H1 (cell line): Measurements from ENCODE around the gene PRSS50. TPM values are rescaled to one million over a fixed set of nuclear protein-coding genes. Genes with fewer than 3 reads are reported as not detected.

ENCODE experiments used
- CTCF ChIA-PET: fragments of 300-600 bp; sonication (Branson Sonifier 250); formaldehyde crosslinking; loops from one replicate; lab custom pipeline; 2021; ENCODE audit not compliant: partially characterized antibody; lab: Charles Lee
- POLR2A ChIA-PET: fragments of 300-600 bp; sonication (Branson Sonifier 250); formaldehyde crosslinking; loops from one replicate; lab custom pipeline; 2021; ENCODE audit warnings: inconsistent platforms; ENCODE audit not compliant: partially characterized antibody; lab: Charles Lee
- DNase-seq, 2 experiments: peaks; one replicate each; pipeline versions ENCODE4 v3.0.0 to v3.0.0-alpha.2; 2010 to 2022; ENCODE audit warnings: low spot score in 2 of 2, low read depth in 1 of 2, mixed read lengths in 1 of 2
- FAIRE-seq: peaks from 2 replicates; lab custom pipeline; 2011; peaks lifted over from hg19 to GRCh38; lab: Jason Lieb, UNC
- H2AFZ ChIP-seq: 2 replicates; pipeline ENCODE4 v1.8.1; 2012; ENCODE audit warnings: low read length, inconsistent platforms
- H2AK5ac ChIP-seq: 2 replicates; pipeline ENCODE4 v1.6.1; 2013; ENCODE audit warnings: low read depth, low read length
- H2BK120ac ChIP-seq: replicated peaks from 2 replicates; pipeline ENCODE3; 2013; ENCODE audit warnings: low read depth, low read length, inconsistent platforms
- H2BK12ac ChIP-seq: 2 replicates; pipeline ENCODE4 v1.6.1; 2013; ENCODE audit warnings: low read depth, low read length
- H2BK15ac ChIP-seq: 2 replicates; pipeline ENCODE4 v1.6.1; 2013; ENCODE audit warnings: low read length
- H2BK20ac ChIP-seq: 2 replicates; pipeline ENCODE4 v1.6.1; 2013; ENCODE audit warnings: low read length
- H2BK5ac ChIP-seq: 2 replicates; pipeline ENCODE4 v1.6.1; 2013; ENCODE audit warnings: low read depth, low read length
- H3K14ac ChIP-seq: 2 replicates; pipeline ENCODE4 v1.6.1; 2013; ENCODE audit warnings: inconsistent platforms; ENCODE audit not compliant: insufficient read length
- H3K18ac ChIP-seq: 2 replicates; pipeline ENCODE4 v1.6.1; 2013; ENCODE audit warnings: low read length; ENCODE audit errors: extremely low read depth
- H3K23ac ChIP-seq: 2 replicates; pipeline ENCODE4 v1.6.1; 2013; ENCODE audit warnings: inconsistent platforms; ENCODE audit not compliant: insufficient read length
- H3K23me2 ChIP-seq: 2 replicates; pipeline ENCODE4 v1.6.1; 2013; ENCODE audit warnings: low read depth, low read length
- H3K27ac ChIP-seq: 2 replicates; pipeline ENCODE4 v1.6.1; 2011; ENCODE audit warnings: low read depth, low read length, inconsistent platforms
- H3K27me3 ChIP-seq, 4 experiments: replicated peaks in 1 of 4; 1 replicate in 1 of 4; 2 replicates in 3 of 4; pipeline versions ENCODE4 v1.6.1 to v1.8.1; 2011 to 2013; ENCODE audit warnings: low read length in 3 of 4, mild to moderate bottlenecking in 3 of 4, inconsistent platforms in 2 of 4, mixed read lengths in 2 of 4, moderate library complexity in 1 of 4; ENCODE audit not compliant: control insufficient read depth in 3 of 4, insufficient read depth in 3 of 4; ENCODE audit errors: extremely low read depth in 1 of 4
- H3K36me3 ChIP-seq, 4 experiments: 2 replicates each; pipeline versions ENCODE4 v1.6.1 to v1.8.1; 2011 to 2013; ENCODE audit warnings: mild to moderate bottlenecking in 4 of 4, low read length in 3 of 4, moderate library complexity in 2 of 4, control low read depth in 1 of 4, inconsistent platforms in 1 of 4; ENCODE audit not compliant: insufficient read depth in 4 of 4, control insufficient read depth in 2 of 4
- H3K4ac ChIP-seq: replicated peaks from 2 replicates; pipeline ENCODE3; 2013; ENCODE audit warnings: low read length, low read depth, mixed read lengths, inconsistent platforms; ENCODE audit not compliant: insufficient read length
- H3K4me1 ChIP-seq, 4 experiments: replicated peaks in 1 of 4; 1 replicate in 1 of 4; 2 replicates in 3 of 4; pipeline versions ENCODE4 v1.6.1 to v1.8.1; 2011 to 2013; ENCODE audit warnings: low read length in 3 of 4, inconsistent platforms in 2 of 4, mixed read lengths in 1 of 4; ENCODE audit not compliant: insufficient read depth in 4 of 4, control insufficient read depth in 3 of 4
- H3K4me2 ChIP-seq, 2 experiments: 2 replicates each; pipeline versions ENCODE4 v1.6.1 to v1.8.1; 2011 to 2013; ENCODE audit warnings: low read depth in 2 of 2, low read length in 2 of 2, control low read depth in 1 of 2, inconsistent platforms in 1 of 2, mild to moderate bottlenecking in 1 of 2; ENCODE audit not compliant: insufficient read depth in 1 of 2
- H3K4me3 ChIP-seq, 4 experiments: fragments of 200-600, 300-600 bp in 1 of 4; sonication (generic), shearing (Covaris generic), sonication (Bioruptor Twin) in 1 of 4; 2 replicates each; pipeline versions ENCODE4 v1.5.1 to v1.8.1; 2011 to 2016; ENCODE audit warnings: low read length in 4 of 4, low read depth in 3 of 4, control low read depth in 2 of 4, inconsistent platforms in 2 of 4, mild to moderate bottlenecking in 2 of 4, mixed read lengths in 1 of 4, moderate library complexity in 1 of 4; ENCODE audit not compliant: insufficient read depth in 2 of 4; ENCODE audit errors: extremely low read depth in 1 of 4
- H3K56ac ChIP-seq: replicated peaks from 2 replicates; pipeline ENCODE3; 2013; ENCODE audit warnings: low read depth, mild to moderate bottlenecking, mixed read lengths, low read length, inconsistent platforms; ENCODE audit not compliant: insufficient read length
- H3K79me1 ChIP-seq: 2 replicates; pipeline ENCODE4 v1.6.1; 2013; ENCODE audit warnings: low read depth, low read length, control low read depth
- H3K79me2 ChIP-seq, 2 experiments: 2 replicates each; pipeline versions ENCODE4 v1.6.1 to v1.8.1; 2012 to 2013; ENCODE audit warnings: low read length in 2 of 2, mild to moderate bottlenecking in 2 of 2, inconsistent platforms in 1 of 2; ENCODE audit not compliant: insufficient read depth in 2 of 2, control insufficient read depth in 1 of 2
- H3K9ac ChIP-seq, 4 experiments: replicated peaks in 1 of 4; 1 replicate in 1 of 4; 2 replicates in 3 of 4; pipeline versions ENCODE4 v1.6.1 to v1.8.1; 2011 to 2013; ENCODE audit warnings: low read depth in 3 of 4, low read length in 3 of 4, control low read depth in 2 of 4, mild to moderate bottlenecking in 2 of 4, moderate library complexity in 2 of 4, inconsistent platforms in 1 of 4; ENCODE audit errors: extremely low read depth in 1 of 4
- H3K9me3 ChIP-seq, 2 experiments: 2 replicates each; pipeline versions ENCODE4 v1.6.1 to v1.8.1; 2012 to 2013; ENCODE audit warnings: mild to moderate bottlenecking in 2 of 2, moderate library complexity in 2 of 2, control low read depth in 1 of 2, inconsistent platforms in 1 of 2, low read depth in 1 of 2, low read length in 1 of 2, mixed read lengths in 1 of 2; ENCODE audit not compliant: insufficient read depth in 2 of 2
- H4K20me1 ChIP-seq, 2 experiments: replicated peaks in 1 of 2; 2 replicates each; pipeline versions ENCODE3 to v1.8.1; 2011 to 2013; ENCODE audit warnings: inconsistent platforms in 2 of 2, low read length in 2 of 2, mild to moderate bottlenecking in 1 of 2; ENCODE audit not compliant: insufficient read depth in 2 of 2, control insufficient read depth in 1 of 2
- H4K5ac ChIP-seq: 2 replicates; pipeline ENCODE4 v1.6.1; 2013; ENCODE audit warnings: low read length, low read depth, mixed read lengths, inconsistent platforms; ENCODE audit not compliant: insufficient read length
- H4K8ac ChIP-seq: 2 replicates; pipeline ENCODE4 v1.8.0; 2013; ENCODE audit warnings: mild to moderate bottlenecking, moderate library complexity, low read length, inconsistent platforms; ENCODE audit not compliant: insufficient read depth; ENCODE audit errors: extremely low read depth
- H4K91ac ChIP-seq: replicated peaks from 2 replicates; pipeline ENCODE3; 2013; ENCODE audit warnings: low read length, mixed read lengths, inconsistent platforms; ENCODE audit not compliant: insufficient read length
- BACH1 ChIP-seq: IDR thresholded peaks from 2 replicates; pipeline ENCODE4 v1.6.1; 2012; ENCODE audit warnings: low read length, improper control_type of control experiment
- BRCA1 ChIP-seq: IDR thresholded peaks from 2 replicates; pipeline ENCODE4 v1.6.1; 2012; ENCODE audit warnings: low read depth, low read length, improper control_type of control experiment
- CBX5 ChIP-seq: fragments of 300-800, 300-1000 bp; sonication (generic); IDR thresholded peaks from 2 replicates; pipeline ENCODE4 v1.7.1; 2016; ENCODE audit warnings: antibody characterized with exemption, low read length, low read depth
- CTBP2 ChIP-seq: IDR thresholded peaks from 2 replicates; pipeline ENCODE4 v1.7.0; 2011; ENCODE audit warnings: borderline replicate concordance, mild to moderate bottlenecking, moderate library complexity, mixed read lengths, low read length; ENCODE audit not compliant: insufficient read depth, insufficient read length
- FOSL1 ChIP-seq: IDR thresholded peaks from 2 replicates; pipeline ENCODE4 v1.6.1; 2011; ENCODE audit warnings: mild to moderate bottlenecking, low read depth, low read length, moderate library complexity; ENCODE audit not compliant: insufficient read depth
- KDM1A ChIP-seq: fragments of 200-600, 300-600 bp; sonication (generic); IDR thresholded peaks from 2 replicates; pipeline ENCODE4 v1.7.1; 2016; ENCODE audit warnings: mild to moderate bottlenecking, low read length, borderline replicate concordance
- PHF8 ChIP-seq: fragments of 200-600 bp; sonication (generic); conservative IDR thresholded peaks from 2 replicates; pipeline ENCODE4 v1.7.1; 2012; ENCODE audit warnings: low read depth, mild to moderate bottlenecking, inconsistent platforms, low read length, moderate library complexity
- RBBP5 ChIP-seq: IDR thresholded peaks from 2 replicates; pipeline ENCODE4 v1.7.1; 2012; ENCODE audit warnings: low read depth, mild to moderate bottlenecking, inconsistent platforms, low read length, moderate library complexity, borderline replicate concordance
- WGBS, 2 experiments: shearing (Covaris generic) in 1 of 2; methylation state at CpG; one replicate each; pipeline versions ENCODE4 v1.1.6 to v1.1.7; 2013 to 2015; ENCODE audit warnings: low lambda C conversion rate in 2 of 2, mixed read lengths in 2 of 2, inconsistent platforms in 1 of 2, low coverage in 1 of 2, missing lambda C conversion rate in 1 of 2; ENCODE audit not compliant: insufficient replicate concordance in 2 of 2, insufficient coverage in 1 of 2, insufficient read length in 1 of 2; ENCODE audit errors: extremely low coverage in 1 of 2, missing lambda C conversion rate in 1 of 2; 5-methylcytosine and 5-hydroxymethylcytosine counted together
- polyA plus RNA-seq, 7 experiments: library from polyadenylated mRNA; depleted of rRNA in 3 of 7; stranded (reverse) in 5 of 7; unstranded in 2 of 7; fragments of >200 nt in 5 of 7; fragments of 200-250 nt in 2 of 7; gene quantifications; 1 replicate in 5 of 7; 2 replicates in 1 of 7; 4 replicates in 1 of 7; pipeline versions ENCODE4 v1.2.1 to v1.2.3, GENCODE V29; 2011 to 2013; ENCODE audit warnings: missing spikeins in 2 of 7, mixed read lengths in 2 of 7
- total RNA-seq: library from RNA; stranded (reverse); fragmentation: NEBNext Ultra II Directional; extraction: Animal tissue kit (Norgen Biotek cat#: 25700); gene quantifications from 2 replicates; pipeline ENCODE4 v1.2.1, GENCODE V29; 2021
- TF ChIP-seq, protein P1 (sequence below): IDR thresholded peaks from 2 replicates; pipeline ENCODE4 v1.6.1; 2012; ENCODE audit warnings: inconsistent platforms

The PRSS50 gene
- total and polyA plus RNA-seq, 2 of the 8 experiments (the other 6 are each of a cell fraction or from before 2014, with no cell fraction given) = 0.47 to 0.71 TPM

DNA sequence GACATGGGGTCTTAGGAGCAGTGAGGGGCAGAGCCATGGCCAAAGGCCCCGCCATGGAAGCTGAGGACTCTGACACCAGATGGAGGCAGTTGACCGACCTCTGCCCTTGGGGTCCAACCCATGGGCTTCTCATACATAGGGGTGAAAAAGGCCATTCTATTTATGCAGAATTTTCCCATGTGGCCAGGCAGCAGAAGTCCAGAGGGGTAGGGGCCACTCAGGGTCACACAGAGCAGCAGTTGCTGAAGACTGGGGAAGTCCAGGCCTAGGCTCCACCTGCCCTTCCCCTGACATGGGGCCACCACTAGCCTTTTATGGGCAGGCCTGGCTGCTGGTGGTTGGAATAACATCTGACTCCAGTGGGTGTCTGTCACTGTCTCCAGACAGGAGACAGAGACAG is 6.4 kb downstream of the PRSS50 start:
- H3K4me3 ChIP-seq = no peak overlapping the region
- H2BK20ac ChIP-seq = no peak overlapping the region
- no peak overlapping the region for H4K5ac ChIP-seq
- H3K9me3 ChIP-seq = no peaks in the 10 kb centered on the region
- H2AK5ac ChIP-seq = no peak overlapping the region
- no peak overlapping the region for H3K4ac ChIP-seq
- TF ChIP-seq BACH1 = no peak
- TF ChIP-seq PHF8 = no peak
- no peak for TF ChIP-seq RBBP5
- TF ChIP-seq, protein P1, sequence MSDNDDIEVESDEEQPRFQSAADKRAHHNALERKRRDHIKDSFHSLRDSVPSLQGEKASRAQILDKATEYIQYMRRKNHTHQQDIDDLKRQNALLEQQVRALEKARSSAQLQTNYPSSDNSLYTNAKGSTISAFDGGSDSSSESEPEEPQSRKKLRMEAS = no peak
- no peak for TF ChIP-seq CBX5
- TF ChIP-seq CTBP2 = no peak
- TF ChIP-seq FOSL1 = no peak
- TF ChIP-seq BRCA1 = no peak
- TF ChIP-seq KDM1A = no peak
- DNase-seq (no peak), FAIRE-seq (no peak)
- H3K14ac ChIP-seq = no peak overlapping the region
- no peak overlapping the region for H3K4me2 ChIP-seq
- ChIA-PET POLR2A (no interaction called here), CTCF (interaction anchor here (0.9 to 6.5 kb wide), 7 partner anchors 16 to 405 kb away, joined by 3 to 91 read pairs (median 4); no protein-coding TSS in a partner anchor)
- H3K4me1 ChIP-seq = peaks cover 0 to 6% (median 0%) of the 10 kb centered on the region in 4 experiments; a peak in 1 of 7 replicates
- no peak overlapping the region for H3K27ac ChIP-seq
- peaks cover 0 to 3% of the 10 kb centered on the region in 2 experiments for H4K20me1 ChIP-seq
- H3K56ac ChIP-seq = no peak overlapping the region
- no peak overlapping the region for H2BK120ac ChIP-seq
- no peaks in the 10 kb centered on the region for H3K79me1 ChIP-seq
- H2BK5ac ChIP-seq = no peak overlapping the region
- H3K9ac ChIP-seq = no peak overlapping the region
- H4K91ac ChIP-seq = no peak overlapping the region
- no peak overlapping the region for H4K8ac ChIP-seq
- no peak overlapping the region for H2BK12ac ChIP-seq
- H2AFZ ChIP-seq = no peak overlapping the region
- H2BK15ac ChIP-seq = no peak overlapping the region
- no peak overlapping the region for H3K18ac ChIP-seq
- no peaks in the 10 kb centered on the region for H3K23me2 ChIP-seq
- H3K27me3 ChIP-seq = no peaks in the 10 kb centered on the region; a peak in 2 of 7 replicates
- 82% methylated on average over 2 of the region's 2 CpGs; no CpG with 5 or more reads in 1 of the 2 experiments for WGBS, 2 experiments
- no peaks in the 10 kb centered on the region for H3K79me2 ChIP-seq
- H3K23ac ChIP-seq = no peak overlapping the region
- no peaks in the 10 kb centered on the region for H3K36me3 ChIP-seq
